HG02973 (cell line): ENCODE data around the gene WDR18.
A peak's percentile ranks its signal among the peaks of the same experiment; 100 is the strongest.
"Not testable (repeated sequence)": the region's sequence is repeated elsewhere in the genome, so short reads cannot be mapped to it uniquely, and the experiment has no call there.

Source experiments
- ATAC-seq: cut with Tn5 transposase; IDR thresholded peaks from one replicate; pipeline ENCODE4 v1.9.1; 2021; ENCODE audit warnings: moderate library complexity; ENCODE audit not compliant: unreplicated experiment

The WDR18 gene

GRCh38 chr19:1018393-1018792 lies 34.2 kb downstream of the WDR18 start:
- no peak for ATAC-seq

- no peak for ATAC-seq
These were observed 34.9 kb downstream of the WDR18 start for GRCh38 chr19:1018932-1019615.

- ATAC-seq = no peak
These were observed 35.4 kb downstream of the WDR18 start for GRCh38 chr19:1019616-1019961.

DNA sequence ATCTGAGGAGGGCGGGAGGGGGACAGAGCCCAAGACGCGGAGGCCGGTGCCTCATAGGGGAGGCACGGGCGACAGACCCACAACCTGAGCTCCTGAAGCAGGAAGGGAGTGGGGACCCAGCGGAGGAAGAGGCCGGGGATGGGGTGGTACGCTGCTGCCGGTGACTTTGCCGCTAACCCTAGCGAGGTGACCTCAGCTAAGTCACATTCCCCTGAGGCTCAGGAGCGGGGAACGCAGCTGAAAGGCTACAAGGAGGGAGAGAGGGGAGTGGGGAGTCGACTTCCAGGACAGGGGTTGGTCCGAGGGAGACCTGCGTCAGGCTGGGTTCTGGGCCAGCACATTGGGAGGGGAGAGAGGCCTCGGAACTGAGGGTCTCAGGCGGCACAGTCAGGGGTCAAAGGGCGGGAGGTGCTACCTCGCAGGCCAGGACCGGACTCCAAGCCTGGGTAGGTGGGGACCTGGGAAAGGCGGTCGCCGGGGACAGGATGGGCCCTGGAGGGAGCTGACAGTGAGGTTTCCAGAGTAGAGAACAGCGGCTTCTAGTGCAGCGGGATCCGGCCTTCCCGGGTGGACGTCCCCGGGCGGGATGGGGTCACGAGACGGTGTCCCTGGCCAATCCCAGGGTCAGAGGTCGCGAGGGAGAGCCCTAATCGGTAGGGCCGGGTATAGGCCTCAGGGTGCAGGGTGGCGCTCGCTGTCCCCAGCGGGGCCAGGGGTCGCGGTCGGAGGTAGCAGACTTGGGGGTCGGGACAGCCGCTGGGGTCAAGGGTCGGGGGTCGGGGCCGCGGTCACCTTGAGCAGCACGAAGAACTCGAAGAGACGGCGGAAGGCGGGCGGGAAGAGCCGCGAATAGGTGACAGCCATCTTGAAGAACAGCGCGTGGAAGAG lies 36.1 kb downstream of the WDR18 start:
- ATAC-seq = peak; percentile 4

DNA sequence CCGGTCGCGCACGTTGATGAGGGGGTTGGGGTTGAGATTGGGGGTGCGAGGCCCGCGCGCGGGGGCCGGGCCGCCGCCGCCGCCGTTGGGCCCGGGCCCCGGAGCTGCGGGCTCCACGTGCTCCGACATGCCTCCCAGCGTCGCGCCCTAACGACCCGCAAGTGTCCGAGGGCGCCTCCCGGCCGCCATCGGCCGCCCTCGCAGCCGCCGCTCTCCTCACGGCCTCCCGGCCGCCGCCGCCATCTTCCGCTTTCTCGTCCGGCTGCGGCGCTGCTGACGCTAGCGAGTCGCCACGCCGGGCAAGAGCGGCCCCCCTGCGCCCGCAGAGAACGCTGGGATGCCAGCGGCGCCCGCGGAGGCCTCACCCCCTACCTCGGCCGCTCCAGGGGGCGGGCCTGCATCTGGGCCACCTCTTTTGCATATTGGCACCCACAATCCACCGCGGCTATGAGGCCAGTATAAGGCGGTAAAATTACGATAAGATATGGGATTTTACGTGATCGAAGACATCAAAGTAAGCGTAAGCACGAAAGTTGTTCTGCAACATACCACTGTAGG lies 36.8 kb downstream of the WDR18 start, which contains the start of gene TMEM259:
TMEM259 (minus strand) TSS at position 256 of the 558 bp plus-strand sequence; CDS start at position 129, 127 bp downstream.
- peak; percentile 70 for ATAC-seq

GRCh38 chr19:1023883-1024188 lies 39.7 kb downstream of the WDR18 start:
- not testable (repeated sequence) for ATAC-seq

- not testable (repeated sequence) for ATAC-seq
These were observed 40.9 kb downstream of the WDR18 start for GRCh38 chr19:1025080-1025479.

DNA sequence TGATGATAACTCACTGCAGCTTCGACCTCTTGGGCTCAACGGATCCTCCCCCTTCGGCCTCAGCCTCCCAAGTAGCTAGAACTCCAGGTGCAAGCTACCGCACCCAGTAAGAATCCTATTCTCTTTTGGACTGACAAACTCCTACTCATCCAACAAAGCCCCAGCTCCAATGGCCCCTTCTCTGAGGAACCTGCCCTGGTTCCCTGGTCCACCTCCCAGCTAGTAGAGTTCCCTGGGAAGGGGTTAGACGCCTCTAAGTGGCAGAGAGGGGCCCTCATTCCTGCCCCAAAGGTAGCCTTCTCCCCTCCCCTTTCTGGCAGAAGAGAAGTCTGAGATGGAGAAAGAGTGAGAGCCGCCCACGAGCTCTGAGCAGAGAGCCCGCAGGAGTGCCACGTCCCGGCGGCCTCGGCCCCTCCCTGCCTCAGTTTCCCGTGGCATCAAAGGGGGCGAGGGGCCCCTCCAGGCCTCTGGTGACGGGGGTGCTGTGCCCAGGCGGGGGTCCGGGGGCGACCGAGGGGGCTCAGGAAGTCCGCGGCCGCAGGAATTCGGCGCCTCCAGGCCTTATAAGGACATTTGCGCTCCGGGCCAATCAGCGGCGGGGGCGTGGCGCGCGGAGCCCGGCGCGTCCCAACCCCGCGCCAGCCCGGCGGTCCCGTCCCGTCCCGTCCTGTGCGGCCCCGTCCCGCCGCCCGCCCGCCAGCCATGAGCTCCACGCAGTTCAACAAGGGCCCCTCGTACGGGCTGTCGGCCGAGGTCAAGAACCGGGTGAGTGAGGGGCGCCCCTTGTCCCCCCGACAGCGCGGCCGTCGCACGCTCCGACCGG lies 42.0 kb downstream of the WDR18 start, which contains the start of gene CNN2:
CNN2 (plus strand) TSS at position 649 of the 823 bp plus-strand sequence; CDS start at position 703, 54 bp downstream.
- ATAC-seq = peak; percentile 46

DNA sequence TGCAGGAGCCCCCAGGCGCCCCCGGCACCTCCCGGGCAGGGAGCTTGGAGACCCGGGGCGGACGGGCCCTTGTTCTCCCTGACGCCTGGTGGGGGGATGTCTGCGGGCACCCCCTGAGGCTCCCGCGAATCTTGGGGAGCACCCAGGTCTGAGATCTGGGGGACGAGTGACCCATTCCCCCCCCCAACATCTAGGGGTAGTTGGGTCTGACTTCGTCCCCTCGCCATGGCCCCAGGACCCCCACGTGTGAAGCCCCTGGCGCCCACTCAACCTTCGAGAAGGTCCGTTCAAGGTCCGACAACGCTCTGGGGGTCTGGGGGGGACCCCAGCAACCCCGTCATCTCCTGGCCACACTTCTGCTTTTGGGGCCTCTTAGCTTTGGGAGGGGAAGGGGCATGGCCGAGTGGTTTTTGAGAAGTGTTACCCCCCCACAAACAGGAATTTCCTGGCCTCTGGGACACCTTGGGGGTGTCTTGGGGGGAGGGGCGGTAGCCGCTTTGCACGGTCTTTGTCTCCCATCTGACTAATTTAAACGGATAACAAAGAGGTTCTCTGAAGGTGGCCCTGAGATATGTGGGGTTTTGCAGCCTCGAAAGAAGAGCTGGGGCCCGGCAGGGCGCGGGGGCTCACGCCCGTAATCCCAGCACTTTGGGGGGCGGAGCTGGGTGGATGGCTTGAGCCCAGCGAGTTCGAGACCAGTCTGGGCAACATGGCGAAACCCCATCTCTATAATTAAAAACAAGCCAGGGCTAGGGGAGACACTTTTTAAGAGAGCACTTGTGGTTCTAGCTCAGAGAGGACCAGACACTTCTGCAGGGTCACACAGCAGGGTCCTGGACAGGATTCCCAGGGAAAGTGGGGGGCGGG lies 42.9 kb downstream of the WDR18 start:
- ATAC-seq = no peak

GRCh38 chr19:1027650-1028061 lies 43.5 kb downstream of the WDR18 start:
- no peak for ATAC-seq

GRCh38 chr19:1028062-1028926 lies 44.1 kb downstream of the WDR18 start:
- ATAC-seq = no peak

DNA sequence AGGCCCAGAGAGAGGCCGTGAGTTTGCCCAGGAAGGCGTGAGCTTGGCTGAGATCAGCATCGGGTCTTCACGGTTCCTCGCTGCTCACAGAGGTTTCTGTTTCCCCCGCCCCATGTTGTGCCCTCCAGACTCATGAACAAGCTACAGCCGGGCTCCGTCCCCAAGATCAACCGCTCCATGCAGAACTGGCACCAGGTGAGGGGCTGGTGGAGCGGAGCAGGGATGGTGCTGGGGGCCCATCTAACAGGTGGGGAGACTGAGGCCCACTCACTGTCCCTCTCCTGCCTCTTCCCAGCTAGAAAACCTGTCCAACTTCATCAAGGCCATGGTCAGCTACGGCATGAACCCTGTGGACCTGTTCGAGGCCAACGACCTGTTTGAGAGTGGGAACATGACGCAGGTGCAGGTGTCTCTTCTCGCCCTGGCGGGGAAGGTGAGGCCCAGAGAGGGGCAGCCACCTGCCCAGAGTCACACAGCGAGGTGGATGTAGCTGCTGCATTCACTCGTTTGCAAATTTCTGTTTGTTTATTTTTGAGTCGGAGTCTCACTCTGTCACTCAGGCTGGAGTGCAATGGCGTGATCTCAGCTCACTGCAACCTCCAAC lies 48.2 kb downstream of the WDR18 start:
- ATAC-seq = no peak

GRCh38 chr19:1035998-1036621 lies 52.0 kb downstream of the WDR18 start:
- no peak for ATAC-seq

DNA sequence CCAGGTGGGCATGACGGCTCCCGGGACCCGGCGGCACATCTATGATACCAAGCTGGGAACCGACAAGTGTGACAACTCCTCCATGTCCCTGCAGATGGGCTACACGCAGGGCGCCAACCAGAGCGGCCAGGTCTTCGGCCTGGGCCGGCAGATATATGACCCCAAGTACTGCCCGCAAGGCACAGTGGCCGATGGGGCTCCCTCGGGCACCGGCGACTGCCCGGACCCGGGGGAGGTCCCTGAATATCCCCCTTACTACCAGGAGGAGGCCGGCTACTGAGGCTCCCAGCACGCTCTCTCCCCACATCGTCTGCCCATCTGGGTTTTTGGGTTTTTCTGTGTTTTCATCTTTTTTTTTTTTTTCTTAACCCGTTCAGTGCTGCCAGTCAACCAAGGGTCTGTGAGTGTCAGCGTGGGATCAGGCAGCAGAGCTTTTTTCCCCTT lies 53.5 kb downstream of the WDR18 start:
- ATAC-seq = no peak

GRCh38 chr19:1038978-1039645 lies 55.0 kb downstream of the WDR18 start:
- ATAC-seq = no peak

GRCh38 chr19:1039646-1040475 lies 55.7 kb downstream of the WDR18 start, which contains the start of gene ABCA7:
Gene ABCA7, plus strand, starts transcription at chr19:1040107. Its CDS starts 1,255 bp downstream, at chr19:1041362.
- ATAC-seq = peak; percentile 59
